ENCODE measurements around the gene SH3D19.
A peak's percentile ranks its signal among the peaks of the same experiment; 100 is the strongest.
"Not testable (repeated sequence)": the region's sequence is repeated elsewhere in the genome, so short reads cannot be mapped to it uniquely, and the experiment has no call there.

SH3D19 gene

GRCh38 chr4:151325111-151325948 lies at the start of gene SH3D19:
Gene SH3D19 (minus strand): TSS chr4:151325605. CDS start chr4:151325352, 253 bp downstream.
- peak; percentile 7 for DNase-seq

GRCh38 chr4:151362404-151363164 lies 37.2 kb upstream of the SH3D19 start:
- peak; percentile 91 for DNase-seq

- DNase-seq = no peak
Observed at GRCh38 chr4:151361966-151362365, 36.6 kb upstream of the SH3D19 start.

GRCh38 chr4:151361126-151361525 lies 35.7 kb upstream of the SH3D19 start:
- DNase-seq = no peak

GRCh38 chr4:151359576-151359975 lies 34.2 kb upstream of the SH3D19 start:
- no peak for DNase-seq

- no peak for DNase-seq
Observed at GRCh38 chr4:151358266-151358665, 32.9 kb upstream of the SH3D19 start.

GRCh38 chr4:151356510-151356909 lies 31.1 kb upstream of the SH3D19 start:
- DNase-seq = no peak

- DNase-seq = no peak
Observed at GRCh38 chr4:151355155-151355554, 29.8 kb upstream of the SH3D19 start.

- DNase-seq = no peak
Observed at GRCh38 chr4:151347490-151348235, 22.3 kb upstream of the SH3D19 start.

GRCh38 chr4:151344948-151345347 lies 19.5 kb upstream of the SH3D19 start:
- DNase-seq = no peak

GRCh38 chr4:151340751-151341385 lies 15.5 kb upstream of the SH3D19 start:
- no peak for DNase-seq

- no peak for DNase-seq
Observed at GRCh38 chr4:151339467-151339866, 14.1 kb upstream of the SH3D19 start.

- peak; percentile 42 for DNase-seq
Observed at GRCh38 chr4:151331276-151332042, 6.1 kb upstream of the SH3D19 start.

- no peak for DNase-seq
Observed at GRCh38 chr4:151329217-151330007, 4.0 kb upstream of the SH3D19 start.

- DNase-seq = no peak
Observed at GRCh38 chr4:151325949-151326246, 493 bp upstream of the SH3D19 start.

GRCh38 chr4:151324752-151325110 lies 674 bp downstream of the SH3D19 start:
- DNase-seq = peak; percentile 7

GRCh38 chr4:151324124-151324751 lies 1.2 kb downstream of the SH3D19 start:
- no peak for DNase-seq

- DNase-seq = no peak
Observed at GRCh38 chr4:151323667-151324066, 1.7 kb downstream of the SH3D19 start.

- no peak for DNase-seq
Observed at GRCh38 chr4:151322570-151322969, 2.8 kb downstream of the SH3D19 start.

GRCh38 chr4:151322161-151322560 lies 3.2 kb downstream of the SH3D19 start:
- DNase-seq = not testable (repeated sequence)

- DNase-seq = no peak
Observed at GRCh38 chr4:151321586-151321985, 3.8 kb downstream of the SH3D19 start.
